Measurements from ENCODE around the gene CACNA1H. TPM values are rescaled to one million over a fixed set of nuclear protein-coding genes. Genes with fewer than 3 reads are reported as not detected.

The CACNA1H gene
- total and polyA plus RNA-seq, 2 donors (not counting 3 experiments of a cell fraction or from before 2014, with no cell fraction given), result 0.03 TPM; not detected in 1

DNA sequence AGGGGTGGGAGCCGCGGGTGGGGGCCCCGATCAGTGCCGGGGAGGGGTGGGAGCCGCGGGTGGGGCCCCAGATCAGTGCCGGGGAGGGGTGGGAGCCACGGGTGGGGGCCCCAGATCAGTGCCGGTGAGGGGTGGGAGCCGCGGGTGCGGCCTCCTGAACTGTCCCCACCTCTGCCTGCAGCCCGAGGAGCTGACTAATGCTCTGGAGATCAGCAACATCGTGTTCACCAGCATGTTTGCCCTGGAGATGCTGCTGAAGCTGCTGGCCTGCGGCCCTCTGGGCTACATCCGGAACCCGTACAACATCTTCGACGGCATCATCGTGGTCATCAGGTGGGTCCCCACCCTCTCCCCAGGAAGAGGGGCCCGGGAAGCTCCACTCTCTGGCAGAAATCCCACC is 52.0 kb downstream of the CACNA1H start:
- ChIA-PET POLR2A (no interaction called here), CTCF (interaction anchor here (1.2 kb wide), 1 partner anchor 9 kb away, joined by 3 read pairs; no protein-coding TSS in a partner anchor)
- H3K79me2 ChIP-seq (ENCODE audit: control insufficient read depth, insufficient read depth, low read length), result no peaks in the 10 kb centered on the region
- no peaks in the 10 kb centered on the region for H3K27me3 ChIP-seq (ENCODE audit: control insufficient read depth in 2 of 2, insufficient read depth in 2 of 2, low read length in 2 of 2)
- DNase-seq (ENCODE audit: low read depth, low spot score), result no peak
- H3K36me3 ChIP-seq (ENCODE audit: control insufficient read depth in 2 of 2, extremely low read depth in 1 of 2, insufficient read depth in 2 of 2, low read length in 2 of 2), result no peaks in the 10 kb centered on the region
- intact Hi-C loops (cut with micrococcal nuclease) (no loop called here), dilution Hi-C loops (cut with MboI; ENCODE audit: extremely low pct_ligation_motif_present, low sequenced_read_pairs) (no loop called here)
- H4K20me1 ChIP-seq (replicated peaks; ENCODE audit: control insufficient read depth, extremely low read depth, insufficient read depth, low read length), result no peaks in the 10 kb centered on the region
- H3K4me2 ChIP-seq (ENCODE audit: insufficient read depth, low read length), result no peak overlapping the region
- no peak overlapping the region for H3K9ac ChIP-seq (replicated peaks; ENCODE audit: extremely low read depth, insufficient read depth, low read length)
- no peak for FAIRE-seq
- H3K4me3 ChIP-seq (replicated peaks in 1 of 3; ENCODE audit: insufficient read depth in 1 of 3, low read depth in 1 of 3, low read length in 3 of 3), result no peak overlapping the region
- TF ChIP-seq POLR2AphosphoS5 (IDR thresholded peaks at IDR 0.05; ENCODE audit: insufficient read depth, low read depth, low read length), result no peak
- TF ChIP-seq JUN (IDR thresholded peaks at IDR 0.05; ENCODE audit: borderline replicate concordance, insufficient read depth, insufficient read length, low read depth), result no peak
- no peak for TF ChIP-seq GATA2 (IDR thresholded peaks at IDR 0.05; ENCODE audit: insufficient read depth, insufficient read length, low read depth, low read length)
- no peak for TF ChIP-seq EZH2 (IDR thresholded peaks at IDR 0.05; ENCODE audit: borderline replicate concordance, low read depth, low read length, severe bottlenecking)
- no peak for TF ChIP-seq POLR2A (IDR thresholded peaks at IDR 0.05; ENCODE audit: low read depth, low read length)
- TF ChIP-seq, protein P1, sequence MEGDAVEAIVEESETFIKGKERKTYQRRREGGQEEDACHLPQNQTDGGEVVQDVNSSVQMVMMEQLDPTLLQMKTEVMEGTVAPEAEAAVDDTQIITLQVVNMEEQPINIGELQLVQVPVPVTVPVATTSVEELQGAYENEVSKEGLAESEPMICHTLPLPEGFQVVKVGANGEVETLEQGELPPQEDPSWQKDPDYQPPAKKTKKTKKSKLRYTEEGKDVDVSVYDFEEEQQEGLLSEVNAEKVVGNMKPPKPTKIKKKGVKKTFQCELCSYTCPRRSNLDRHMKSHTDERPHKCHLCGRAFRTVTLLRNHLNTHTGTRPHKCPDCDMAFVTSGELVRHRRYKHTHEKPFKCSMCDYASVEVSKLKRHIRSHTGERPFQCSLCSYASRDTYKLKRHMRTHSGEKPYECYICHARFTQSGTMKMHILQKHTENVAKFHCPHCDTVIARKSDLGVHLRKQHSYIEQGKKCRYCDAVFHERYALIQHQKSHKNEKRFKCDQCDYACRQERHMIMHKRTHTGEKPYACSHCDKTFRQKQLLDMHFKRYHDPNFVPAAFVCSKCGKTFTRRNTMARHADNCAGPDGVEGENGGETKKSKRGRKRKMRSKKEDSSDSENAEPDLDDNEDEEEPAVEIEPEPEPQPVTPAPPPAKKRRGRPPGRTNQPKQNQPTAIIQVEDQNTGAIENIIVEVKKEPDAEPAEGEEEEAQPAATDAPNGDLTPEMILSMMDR (IDR thresholded peaks at IDR 0.05; ENCODE audit: extremely low read depth in 1 of 2, insufficient read depth in 1 of 2, low read depth in 1 of 2, low read length in 2 of 2), result no peak
- no peak for TF ChIP-seq MYC (IDR thresholded peaks at IDR 0.05; ENCODE audit: low read depth, low read length)
- TF ChIP-seq, protein P2, sequence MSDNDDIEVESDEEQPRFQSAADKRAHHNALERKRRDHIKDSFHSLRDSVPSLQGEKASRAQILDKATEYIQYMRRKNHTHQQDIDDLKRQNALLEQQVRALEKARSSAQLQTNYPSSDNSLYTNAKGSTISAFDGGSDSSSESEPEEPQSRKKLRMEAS (IDR thresholded peaks at IDR 0.05; ENCODE audit: insufficient read depth, insufficient read length), result no peak
- no peak for TF ChIP-seq FOS (IDR thresholded peaks at IDR 0.05; ENCODE audit: borderline replicate concordance, insufficient read depth, low read length)
- H3K9me3 ChIP-seq (replicated peaks; ENCODE audit: control insufficient read depth, insufficient read depth, low read length), result no peaks in the 10 kb centered on the region
- H2AFZ ChIP-seq (ENCODE audit: low read depth, low read length), result no peak overlapping the region
- no peak overlapping the region for H3K27ac ChIP-seq (ENCODE audit: insufficient read depth, low read depth, low read length)
- no peaks in the 10 kb centered on the region for H3K9me1 ChIP-seq (replicated peaks; ENCODE audit: control insufficient read depth, extremely low read depth, insufficient read depth, low read length)
- BruUV-seq (replicated peaks), result no TSS peak
- H3K4me1 ChIP-seq (ENCODE audit: control insufficient read depth, extremely low read depth, insufficient read depth, low read length), result no peaks in the 10 kb centered on the region

Data from endothelial cell of umbilical vein (primary cell).